ENCODE measurements around the gene OXSR1. TPM values are rescaled to one million over a fixed set of nuclear protein-coding genes. Genes with fewer than 3 reads are reported as not detected.

The OXSR1 gene
- 80.7 TPM for total RNA-seq (ENCODE audit: unreplicated experiment)
- long read RNA-seq, full-length matches to known transcripts, result 3 of 8 reads
- long read RNA-seq, partial matches to known transcripts, result 2 of 8 reads
- long read RNA-seq, other reads (novel, unspliced or antisense), result 3 of 8 reads

GRCh38 chr3:38164952-38165721 lies at the start of gene OXSR1:
Gene OXSR1 (plus strand): TSS chr3:38165537. CDS start chr3:38165877, 340 bp downstream.
- peak within 1 kb of the TSS; percentile 97 for H3K27ac Mint-ChIP-seq (ENCODE audit: unreplicated experiment)
- peak; percentile 94 for DNase-seq
- peaks cover 8% of the 10 kb centered on the region for H3K27me3 Mint-ChIP-seq (ENCODE audit: unreplicated experiment)
- peaks cover 11% of the 10 kb centered on the region for H3K9me3 Mint-ChIP-seq (ENCODE audit: unreplicated experiment)
- H3K4me3 Mint-ChIP-seq (ENCODE audit: unreplicated experiment), result peak within 1 kb of the TSS; percentile 91
- no peaks in the 10 kb centered on the region for H3K36me3 Mint-ChIP-seq (ENCODE audit: unreplicated experiment)
- no peak for TF ChIP-seq CTCF (IDR thresholded peaks at IDR 0.05; ENCODE audit: partially characterized antibody, unreplicated experiment)
- peaks cover 18% of the 10 kb centered on the region for H3K4me1 Mint-ChIP-seq (ENCODE audit: low read depth, unreplicated experiment)

DNA sequence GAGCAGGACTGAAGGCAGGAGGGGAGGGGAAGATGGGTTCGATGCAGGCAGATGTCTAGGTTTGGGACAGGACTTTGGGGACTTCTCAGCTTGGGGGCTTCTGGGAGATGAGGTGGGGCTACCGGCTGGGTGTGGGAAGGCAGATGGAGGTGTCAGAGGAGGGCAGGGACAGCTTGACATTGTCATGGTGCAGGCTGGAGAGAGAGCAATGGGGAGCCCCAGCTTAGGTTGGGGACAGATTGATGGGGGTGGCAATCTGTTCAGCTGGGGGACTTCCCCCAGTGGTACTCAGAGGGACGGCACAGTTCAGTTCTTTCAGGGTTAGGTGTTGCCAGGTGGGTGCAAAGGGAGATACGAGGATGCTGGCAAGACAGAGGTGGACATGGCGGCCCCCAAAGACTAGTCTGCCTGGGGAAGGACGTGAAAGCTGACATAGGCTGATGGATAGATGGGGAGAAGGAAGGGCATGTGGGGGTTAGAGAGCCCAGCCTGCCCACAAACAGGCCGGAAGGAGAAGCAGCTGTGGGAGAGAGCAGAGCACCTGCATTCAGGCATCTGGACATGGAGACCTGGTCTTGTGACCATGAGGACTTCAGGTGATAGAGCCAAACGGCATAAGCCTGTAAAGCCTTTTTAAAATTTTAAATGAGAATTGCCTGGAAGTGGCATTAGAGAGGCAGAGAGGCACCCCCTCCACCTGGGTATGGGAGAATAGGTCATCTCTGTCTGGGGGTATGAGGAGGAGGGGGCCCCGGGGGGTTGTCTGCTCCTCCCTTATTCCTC lies 49.5 kb upstream of the OXSR1 start:
- Mint-ChIP-seq H3K27me3 (ENCODE audit: unreplicated experiment) (peaks cover 12% of the 10 kb centered on the region), H3K27ac (ENCODE audit: unreplicated experiment) (no peak overlapping the region), H3K36me3 (ENCODE audit: unreplicated experiment) (no peaks in the 10 kb centered on the region), H3K4me1 (ENCODE audit: low read depth, unreplicated experiment) (no peaks in the 10 kb centered on the region), H3K9me3 (ENCODE audit: unreplicated experiment) (peaks cover 3% of the 10 kb centered on the region), H3K4me3 (ENCODE audit: unreplicated experiment) (no peak overlapping the region)
- no peak for DNase-seq
- TF ChIP-seq CTCF (IDR thresholded peaks at IDR 0.05; ENCODE audit: partially characterized antibody, unreplicated experiment), result no peak

GRCh38 chr3:38116471-38117162 lies 48.7 kb upstream of the OXSR1 start:
- no peaks in the 10 kb centered on the region for H3K4me1 Mint-ChIP-seq (ENCODE audit: low read depth, unreplicated experiment)
- H3K4me3 Mint-ChIP-seq (ENCODE audit: unreplicated experiment), result no peak overlapping the region
- TF ChIP-seq CTCF (IDR thresholded peaks at IDR 0.05; ENCODE audit: partially characterized antibody, unreplicated experiment), result no peak
- no peaks in the 10 kb centered on the region for H3K36me3 Mint-ChIP-seq (ENCODE audit: unreplicated experiment)
- DNase-seq, result no peak
- peaks cover 3% of the 10 kb centered on the region for H3K9me3 Mint-ChIP-seq (ENCODE audit: unreplicated experiment)
- no peak overlapping the region for H3K27ac Mint-ChIP-seq (ENCODE audit: unreplicated experiment)
- H3K27me3 Mint-ChIP-seq (ENCODE audit: unreplicated experiment), result peaks cover 12% of the 10 kb centered on the region

DNA sequence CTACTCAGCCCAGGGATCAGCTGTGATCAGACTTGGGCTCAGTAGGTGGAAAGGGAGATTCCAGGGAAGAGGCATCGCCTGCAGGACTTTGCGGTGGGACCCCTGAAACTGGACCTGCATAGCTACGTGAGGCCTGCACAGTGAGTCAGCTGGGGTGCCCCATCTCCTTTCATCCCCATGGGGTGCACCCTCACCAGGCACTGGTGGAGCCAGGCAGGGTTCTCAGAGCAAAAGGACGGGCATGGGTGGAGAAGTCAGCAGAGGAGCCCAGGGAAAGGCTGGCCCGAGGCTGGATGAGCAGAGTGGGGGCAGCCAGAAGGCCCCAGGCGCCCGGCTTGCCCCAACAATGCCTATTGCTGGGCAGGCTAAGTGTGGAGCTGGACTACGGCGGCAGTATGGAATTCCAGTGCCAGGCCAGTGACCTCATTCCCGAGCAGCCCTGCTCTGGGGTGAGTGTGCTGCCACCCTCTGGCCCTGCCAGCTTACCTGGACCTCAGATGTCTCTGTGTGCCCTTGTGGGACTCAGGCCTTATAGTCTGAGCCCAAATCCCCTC lies 48.1 kb upstream of the OXSR1 start:
- no peak overlapping the region for H3K4me3 Mint-ChIP-seq (ENCODE audit: unreplicated experiment)
- DNase-seq, result no peak
- no peak overlapping the region for H3K27ac Mint-ChIP-seq (ENCODE audit: unreplicated experiment)
- H3K4me1 Mint-ChIP-seq (ENCODE audit: low read depth, unreplicated experiment), result no peaks in the 10 kb centered on the region
- no peaks in the 10 kb centered on the region for H3K36me3 Mint-ChIP-seq (ENCODE audit: unreplicated experiment)
- H3K9me3 Mint-ChIP-seq (ENCODE audit: unreplicated experiment), result peaks cover 3% of the 10 kb centered on the region
- no peak for TF ChIP-seq CTCF (IDR thresholded peaks at IDR 0.05; ENCODE audit: partially characterized antibody, unreplicated experiment)
- H3K27me3 Mint-ChIP-seq (ENCODE audit: unreplicated experiment), result peaks cover 12% of the 10 kb centered on the region

Measured in glutamatergic neuron (in vitro differentiated cells).